ENCODE data around the gene ZNF70. TPM values are rescaled to one million over a fixed set of nuclear protein-coding genes. Genes with fewer than 3 reads are reported as not detected.
A peak's percentile ranks its signal among the peaks of the same experiment; 100 is the strongest.

ZNF70 gene
- total RNA-seq, 1 donor from 2014 or later = 3.0 TPM

- DNase-seq (ENCODE audit: low spot score) = no peak
- intact Hi-C loops (cut with DNase I) = no loop called here
Observed at GRCh38 chr22:23780146-23780748, 29.3 kb upstream of the ZNF70 start.

- DNase-seq (ENCODE audit: low spot score) = no peak
Observed at GRCh38 chr22:23779731-23780130, 28.8 kb upstream of the ZNF70 start.

GRCh38 chr22:23779083-23779482 is 28.2 kb upstream of the ZNF70 start:
- DNase-seq (ENCODE audit: low spot score) = no peak
- intact Hi-C loops (cut with DNase I) = no loop called here

More at GRCh38 chr22:23779731-23780130, 28.8 kb upstream of the ZNF70 start:
- intact Hi-C loops (cut with DNase I) = no loop called here

- no peak for DNase-seq (ENCODE audit: low spot score)
- intact Hi-C loops (cut with DNase I) = no loop called here
Observed at GRCh38 chr22:23778577-23778900, 27.6 kb upstream of the ZNF70 start.

GRCh38 chr22:23777776-23778576 is 27.1 kb upstream of the ZNF70 start:
- intact Hi-C loops (cut with DNase I) = no loop called here
- peak; percentile 84 for DNase-seq (ENCODE audit: low spot score)

GRCh38 chr22:23775779-23776375 is 25.0 kb upstream of the ZNF70 start:
- intact Hi-C loops (cut with DNase I) = no loop called here

GRCh38 chr22:23774922-23775436 is 24.1 kb upstream of the ZNF70 start:
- no peak for DNase-seq (ENCODE audit: low spot score)
- intact Hi-C loops (cut with DNase I) = no loop called here

More at GRCh38 chr22:23775779-23776375, 25.0 kb upstream of the ZNF70 start:
- no peak for DNase-seq (ENCODE audit: low spot score)

- no peak for DNase-seq (ENCODE audit: low spot score)
- intact Hi-C loops (cut with DNase I) = no loop called here
Observed at GRCh38 chr22:23774114-23774921, 23.4 kb upstream of the ZNF70 start.

GRCh38 chr22:23773483-23774113 is 22.7 kb upstream of the ZNF70 start:
- DNase-seq (ENCODE audit: low spot score) = no peak
- intact Hi-C loops (cut with DNase I) = no loop called here

GRCh38 chr22:23772649-23773473 is 21.9 kb upstream of the ZNF70 start, which contains the start of gene MMP11:
Gene MMP11 (plus strand): TSS chr22:23772849. CDS start chr22:23772871, 22 bp downstream.
- DNase-seq (ENCODE audit: low spot score) = no peak
- intact Hi-C loops (cut with DNase I) = no loop called here

- intact Hi-C loops (cut with DNase I) = no loop called here
Observed at GRCh38 chr22:23772315-23772648, 21.4 kb upstream of the ZNF70 start.

GRCh38 chr22:23769321-23769965 is 18.5 kb upstream of the ZNF70 start:
- DNase-seq (ENCODE audit: low spot score) = no peak
- intact Hi-C loops (cut with DNase I) = no loop called here

More at GRCh38 chr22:23772315-23772648, 21.4 kb upstream of the ZNF70 start:
- DNase-seq (ENCODE audit: low spot score) = no peak

GRCh38 chr22:23767673-23768548 is 17.0 kb upstream of the ZNF70 start, which contains the start of gene CHCHD10:
Gene CHCHD10 (minus strand): TSS chr22:23767972. CDS start chr22:23767874, 98 bp downstream.
- intact Hi-C loops (cut with DNase I) = loop anchor here (1.0 kb wide), 1 partner anchor 80 kb away; no protein-coding TSS in a partner anchor

GRCh38 chr22:23767303-23767672 is 16.4 kb upstream of the ZNF70 start:
- intact Hi-C loops (cut with DNase I) = no loop called here
- no peak for DNase-seq (ENCODE audit: low spot score)

More at GRCh38 chr22:23767673-23768548, 17.0 kb upstream of the ZNF70 start, which contains the start of gene CHCHD10:
- DNase-seq (ENCODE audit: low spot score) = peak; percentile 92

- DNase-seq (ENCODE audit: low spot score) = no peak
- intact Hi-C loops (cut with DNase I) = no loop called here
Observed at GRCh38 chr22:23764899-23765881, 14.3 kb upstream of the ZNF70 start.

GRCh38 chr22:23763954-23764353 is 13.0 kb upstream of the ZNF70 start:
- DNase-seq (ENCODE audit: low spot score) = no peak
- intact Hi-C loops (cut with DNase I) = no loop called here
